NCI-H2196 treated with DMSO at 0.1 percent for 48 hours (cell line): ENCODE results near the gene TMEM109.

Source experiments
- DNase-seq: peaks from one replicate; lab custom pipeline; 2025; ENCODE audit not compliant: unreplicated experiment; lab: John Stamatoyannopoulos, UW

TMEM109 gene

DNA sequence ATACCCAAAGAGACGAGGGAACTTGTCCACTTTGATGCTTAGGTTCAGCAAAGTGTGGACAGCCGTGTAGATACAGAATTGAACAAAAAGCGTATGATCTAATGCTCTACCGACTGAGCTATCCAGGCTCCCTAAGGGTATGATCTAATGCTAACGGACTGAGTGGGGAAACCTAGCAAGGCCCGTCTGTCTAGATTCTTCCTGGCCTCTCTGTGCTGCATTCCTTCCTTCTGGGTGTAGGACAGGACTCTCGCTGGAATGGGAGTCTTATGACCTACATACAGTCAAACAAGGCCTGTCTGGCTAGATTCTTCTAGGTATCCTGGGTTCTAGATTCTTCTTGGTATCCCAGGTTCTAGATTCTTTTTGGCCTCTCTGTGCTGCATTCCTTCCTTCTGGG, 46.4 kb downstream of the TMEM109 start:
- no peak for DNase-seq

DNA sequence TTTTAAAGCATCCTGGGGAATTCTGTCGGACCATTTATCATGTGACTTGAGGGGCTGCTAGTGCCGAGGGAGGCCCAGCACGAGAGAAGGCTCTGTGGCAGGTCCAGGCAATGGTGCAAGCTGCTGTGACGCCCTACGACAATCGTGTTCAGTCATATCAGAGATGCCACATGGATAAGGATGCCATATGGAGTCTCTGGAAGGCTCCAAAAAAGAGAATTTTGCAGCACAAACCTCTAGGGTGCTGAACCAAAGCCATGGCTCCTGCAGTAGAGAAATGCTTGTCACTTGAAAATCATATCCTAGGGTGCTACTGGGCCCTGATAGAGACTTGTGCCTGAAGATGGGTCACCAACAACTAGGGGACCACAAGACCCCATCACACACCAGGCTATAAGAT, 50.8 kb downstream of the TMEM109 start:
- no peak for DNase-seq

GRCh38 chr11:60966890-60967289, 52.9 kb downstream of the TMEM109 start:
- DNase-seq: no peak

GRCh38 chr11:60968223-60968622, 54.3 kb downstream of the TMEM109 start:
- no peak for DNase-seq

DNA sequence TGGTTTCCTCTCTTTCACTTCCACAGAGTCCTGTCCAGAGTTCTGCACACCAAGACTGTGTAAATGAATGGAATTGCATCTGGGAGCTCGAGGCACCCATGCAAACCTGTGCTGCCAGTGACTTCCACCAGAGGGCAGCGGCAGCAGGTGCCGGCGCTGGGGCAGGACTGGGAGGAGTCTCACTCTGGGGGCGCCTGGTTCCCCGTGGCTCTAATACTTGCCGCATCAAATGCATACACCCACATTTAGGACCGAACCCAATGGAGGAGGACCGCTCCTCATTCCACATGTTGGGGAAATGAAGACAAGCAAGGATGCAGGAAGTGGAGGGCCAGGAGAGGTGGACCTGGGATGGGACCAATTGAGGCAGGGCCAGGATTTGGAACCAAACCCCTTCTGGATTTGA, 56.4 kb downstream of the TMEM109 start:
- DNase-seq: no peak

GRCh38 chr11:60970890-60971289, 56.9 kb downstream of the TMEM109 start:
- DNase-seq: no peak

DNA sequence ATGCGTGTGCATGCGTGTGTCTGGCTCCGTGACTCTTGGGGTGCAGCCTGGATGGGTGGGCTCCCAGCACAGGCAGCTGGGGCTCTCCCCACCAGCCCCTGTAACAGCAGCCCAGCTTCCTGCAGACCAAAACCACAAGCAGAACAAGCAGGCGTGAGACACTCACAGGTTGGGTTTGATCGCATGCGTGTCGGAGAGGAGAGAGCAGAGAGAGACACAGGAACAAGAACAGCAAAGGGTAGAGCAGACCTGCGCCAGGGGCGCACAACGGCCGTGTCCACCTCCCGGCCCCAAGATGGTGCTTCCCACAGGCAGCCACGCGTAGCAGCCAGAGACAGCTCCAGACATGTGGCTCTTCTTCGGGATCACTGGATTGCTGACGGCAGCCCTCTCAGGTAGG, 57.6 kb downstream of the TMEM109 start, which contains the start of gene CD6:
TSS of gene CD6 (plus strand) at position 161 of the 400 bp plus-strand sequence. CDS start at position 347, 186 bp downstream.
- DNase-seq: no peak

GRCh38 chr11:60972182-60973030, 58.4 kb downstream of the TMEM109 start:
- DNase-seq: no peak
